Measurements from ENCODE around the gene TCIRG1.

TCIRG1 gene

GRCh38 chr11:68007498-68008380 lies 31.1 kb upstream of the TCIRG1 start:
- DNase-seq = no peak

- no peak for DNase-seq
Measured at GRCh38 chr11:68008381-68009337, 30.2 kb upstream of the TCIRG1 start.

- DNase-seq = peak; percentile 53
Measured at GRCh38 chr11:68009391-68010089, 29.3 kb upstream of the TCIRG1 start.

GRCh38 chr11:68010090-68011041 lies 28.5 kb upstream of the TCIRG1 start, which contains the start of gene ALDH3B1:
Gene ALDH3B1, plus strand, starts transcription at chr11:68010327. Its CDS starts 4,971 bp downstream, at chr11:68015298.
- peak; percentile 46 for DNase-seq

GRCh38 chr11:68011051-68011943 lies 27.5 kb upstream of the TCIRG1 start:
- no peak for DNase-seq

GRCh38 chr11:68012044-68012842 lies 26.6 kb upstream of the TCIRG1 start:
- no peak for DNase-seq

GRCh38 chr11:68012843-68013610 lies 25.8 kb upstream of the TCIRG1 start:
- no peak for DNase-seq

- no peak for DNase-seq
Measured at GRCh38 chr11:68013611-68014156, 25.1 kb upstream of the TCIRG1 start.

GRCh38 chr11:68014157-68014946 lies 24.5 kb upstream of the TCIRG1 start:
- DNase-seq = no peak

- DNase-seq = no peak
Measured at GRCh38 chr11:68014947-68015447, 23.8 kb upstream of the TCIRG1 start.

GRCh38 chr11:68015467-68015866 lies 23.4 kb upstream of the TCIRG1 start:
- DNase-seq = no peak

- DNase-seq = no peak
Measured at GRCh38 chr11:68016161-68016903, 22.5 kb upstream of the TCIRG1 start.

GRCh38 chr11:68016904-68017817 lies 21.7 kb upstream of the TCIRG1 start:
- DNase-seq = no peak

- no peak for DNase-seq
Measured at GRCh38 chr11:68017980-68018729, 20.7 kb upstream of the TCIRG1 start.

- no peak for DNase-seq
Measured at GRCh38 chr11:68018730-68019190, 20.1 kb upstream of the TCIRG1 start.
